ENCODE measurements around the gene SMG1. TPM values are rescaled to one million over a fixed set of nuclear protein-coding genes. Genes with fewer than 3 reads are reported as not detected.

The SMG1 gene
- total and polyA plus RNA-seq, 10 donors: 8.4 to 154 (median 114) TPM

GRCh38 chr16:18937390-18937789 is 11.2 kb upstream of the SMG1 start:
- TF ChIP-seq POLR2AphosphoS5 (IDR thresholded peaks at IDR 0.05) (no peak), CTCF (IDR thresholded peaks at IDR 0.05 in 8 of 11, conservative IDR thresholded peaks at IDR 0.05 in 3 of 11) (no peak)
- H3K9me3 ChIP-seq: no peaks in the 10 kb centered on the region
- no peak overlapping the region for H3K27ac ChIP-seq
- H3K4me3 ChIP-seq: no peak overlapping the region
- no peak for DNase-seq
- H3K36me3 ChIP-seq: no peaks in the 10 kb centered on the region
- intact Hi-C loops (cut with DNase I; ENCODE audit: low total_unique reads): no loop called here
- no peaks in the 10 kb centered on the region for H3K27me3 ChIP-seq (replicated peaks in 1 of 7)
- no peaks in the 10 kb centered on the region for H3K4me1 ChIP-seq

GRCh38 chr16:18936727-18937340 is 10.6 kb upstream of the SMG1 start:
- intact Hi-C loops (cut with DNase I; ENCODE audit: low total_unique reads): no loop called here
- 60 to 81% (median 72%) methylated on average over 7 of the region's 7 CpGs for WGBS, 5 donors
- Histone ChIP-seq H3K27me3 (replicated peaks in 1 of 7) (no peaks in the 10 kb centered on the region), H3K9me3 (no peaks in the 10 kb centered on the region), H3K36me3 (no peaks in the 10 kb centered on the region), H3K4me1 (no peaks in the 10 kb centered on the region), H3K4me3 (no peak overlapping the region), H3K27ac (no peak overlapping the region)
- no peak for TF ChIP-seq CTCF (IDR thresholded peaks at IDR 0.05 in 8 of 11, conservative IDR thresholded peaks at IDR 0.05 in 3 of 11)
- TF ChIP-seq POLR2AphosphoS5 (IDR thresholded peaks at IDR 0.05): no peak
- DNase-seq: no peak

- no peak overlapping the region for H3K27ac ChIP-seq
These were observed 7.3 kb upstream of the SMG1 start for GRCh38 chr16:18933501-18933900.

More at GRCh38 chr16:18933501-18933900, 7.3 kb upstream of the SMG1 start:
- H3K9me3 ChIP-seq: no peaks in the 10 kb centered on the region
- intact Hi-C loops (cut with DNase I; ENCODE audit: low total_unique reads): no loop called here
- no peaks in the 10 kb centered on the region for H3K36me3 ChIP-seq
- H3K4me1 ChIP-seq: no peaks in the 10 kb centered on the region
- H3K27me3 ChIP-seq (replicated peaks in 1 of 7): no peaks in the 10 kb centered on the region
- H3K4me3 ChIP-seq: no peak overlapping the region
- TF ChIP-seq POLR2AphosphoS5 (IDR thresholded peaks at IDR 0.05): no peak
- no peak for TF ChIP-seq CTCF (IDR thresholded peaks at IDR 0.05 in 8 of 11, conservative IDR thresholded peaks at IDR 0.05 in 3 of 11)
- TF ChIP-seq POLR2A (IDR thresholded peaks at IDR 0.05): no peak
- no peak for DNase-seq
- WGBS, 5 donors: 47 to 64% (median 54%) methylated on average over 1 of the region's 1 CpG

All from spleen (tissue), 11 donors.